Muscle layer of colon (tissue), 2 donors: ENCODE results near the gene HEATR9.

Experiments used
- H3K27ac ChIP-seq: one replicate; pipeline ENCODE4 v1.7.0; 2013; ENCODE audit warnings: low read depth, mild to moderate bottlenecking, low read length, moderate library complexity
- H3K27me3 ChIP-seq, 2 donors: one replicate each; pipeline ENCODE4 v1.7.0; 2013; ENCODE audit warnings: low read length in 2 of 2, mild to moderate bottlenecking in 2 of 2; ENCODE audit not compliant: insufficient read depth in 2 of 2, control insufficient read depth in 1 of 2
- H3K36me3 ChIP-seq: one replicate; pipeline ENCODE4 v1.7.0; 2013; ENCODE audit warnings: mild to moderate bottlenecking, low read length; ENCODE audit not compliant: insufficient read depth
- H3K4me1 ChIP-seq: one replicate; pipeline ENCODE4 v1.7.0; 2013; ENCODE audit warnings: mild to moderate bottlenecking, low read length; ENCODE audit not compliant: insufficient read depth
- H3K4me3 ChIP-seq, 2 donors: one replicate each; pipeline ENCODE4 v1.7.0; 2013; ENCODE audit warnings: low read length in 2 of 2, low read depth in 1 of 2, mild to moderate bottlenecking in 1 of 2, moderate library complexity in 1 of 2
- H3K9ac ChIP-seq: one replicate; pipeline ENCODE4 v1.7.0; 2013; ENCODE audit warnings: low read length
- H3K9me3 ChIP-seq: one replicate; pipeline ENCODE4 v1.7.0; 2013; ENCODE audit warnings: mild to moderate bottlenecking, low read length
- donor health status: abdominal sarcoma.
- donor health status: Adenocarcinoma of cecum.

Gene HEATR9

GRCh38 chr17:35892091-35893035 lies 23.7 kb upstream of the HEATR9 start:
- Histone ChIP-seq H3K36me3 (no peaks in the 10 kb centered on the region), H3K4me3 (no peak overlapping the region), H3K9ac (no peak overlapping the region), H3K9me3 (no peaks in the 10 kb centered on the region), H3K27me3 (no peaks in the 10 kb centered on the region), H3K4me1 (peaks cover 4% of the 10 kb centered on the region), H3K27ac (no peak overlapping the region)

GRCh38 chr17:35891269-35891668 lies 22.6 kb upstream of the HEATR9 start:
- H3K27me3 ChIP-seq, result no peaks in the 10 kb centered on the region
- no peaks in the 10 kb centered on the region for H3K9me3 ChIP-seq
- H3K27ac ChIP-seq, result no peak overlapping the region
- peaks cover 4% of the 10 kb centered on the region for H3K4me1 ChIP-seq
- H3K4me3 ChIP-seq, result no peak overlapping the region
- no peak overlapping the region for H3K9ac ChIP-seq
- no peaks in the 10 kb centered on the region for H3K36me3 ChIP-seq

- Histone ChIP-seq H3K27ac (no peak overlapping the region), H3K9ac (no peak overlapping the region), H3K36me3 (no peaks in the 10 kb centered on the region), H3K4me1 (peaks cover 4% of the 10 kb centered on the region), H3K4me3 (no peak overlapping the region), H3K27me3 (no peaks in the 10 kb centered on the region), H3K9me3 (no peaks in the 10 kb centered on the region)
Measured at GRCh38 chr17:35890774-35891155, 22.1 kb upstream of the HEATR9 start.

GRCh38 chr17:35889818-35890773 lies 21.4 kb upstream of the HEATR9 start:
- no peak overlapping the region for H3K27ac ChIP-seq
- H3K4me3 ChIP-seq, result no peak overlapping the region
- peaks cover 4% of the 10 kb centered on the region for H3K4me1 ChIP-seq
- no peaks in the 10 kb centered on the region for H3K36me3 ChIP-seq
- H3K9ac ChIP-seq, result no peak overlapping the region
- H3K9me3 ChIP-seq, result no peaks in the 10 kb centered on the region
- H3K27me3 ChIP-seq, result no peaks in the 10 kb centered on the region

GRCh38 chr17:35889241-35889640 lies 20.6 kb upstream of the HEATR9 start:
- no peak overlapping the region for H3K4me3 ChIP-seq

GRCh38 chr17:35879773-35880654 lies 11.3 kb upstream of the HEATR9 start, which contains the start of gene CCL5:
Gene CCL5, minus strand, starts transcription at chr17:35880360.
- Histone ChIP-seq H3K9ac (no peak within 1 kb of the TSS), H3K9me3 (no peaks in the 10 kb centered on the region), H3K4me1 (no peaks in the 10 kb centered on the region), H3K36me3 (no peaks in the 10 kb centered on the region), H3K27ac (no peak within 1 kb of the TSS), H3K4me3 (no peak within 1 kb of the TSS), H3K27me3 (no peaks in the 10 kb centered on the region)

More at GRCh38 chr17:35889241-35889640, 20.6 kb upstream of the HEATR9 start:
- Histone ChIP-seq H3K9me3 (no peaks in the 10 kb centered on the region), H3K36me3 (no peaks in the 10 kb centered on the region), H3K27ac (no peak overlapping the region), H3K27me3 (no peaks in the 10 kb centered on the region), H3K4me1 (peaks cover 4% of the 10 kb centered on the region), H3K9ac (no peak overlapping the region)

- Histone ChIP-seq H3K27ac (no peak overlapping the region), H3K9ac (no peak overlapping the region), H3K9me3 (no peaks in the 10 kb centered on the region), H3K4me3 (no peak overlapping the region), H3K36me3 (no peaks in the 10 kb centered on the region), H3K4me1 (no peaks in the 10 kb centered on the region), H3K27me3 (no peaks in the 10 kb centered on the region)
Measured at GRCh38 chr17:35878361-35878760, 9.7 kb upstream of the HEATR9 start.

GRCh38 chr17:35877345-35878029 lies 8.8 kb upstream of the HEATR9 start:
- no peaks in the 10 kb centered on the region for H3K36me3 ChIP-seq
- no peaks in the 10 kb centered on the region for H3K9me3 ChIP-seq
- no peak overlapping the region for H3K27ac ChIP-seq
- H3K4me1 ChIP-seq, result no peaks in the 10 kb centered on the region
- no peak overlapping the region for H3K9ac ChIP-seq
- H3K4me3 ChIP-seq, result no peak overlapping the region
- H3K27me3 ChIP-seq, result no peaks in the 10 kb centered on the region

- Histone ChIP-seq H3K36me3 (no peaks in the 10 kb centered on the region), H3K27ac (no peak overlapping the region), H3K27me3 (no peaks in the 10 kb centered on the region), H3K4me3 (no peak overlapping the region), H3K9me3 (no peaks in the 10 kb centered on the region), H3K4me1 (no peaks in the 10 kb centered on the region), H3K9ac (no peak overlapping the region)
Measured at GRCh38 chr17:35876534-35876933, 7.8 kb upstream of the HEATR9 start.

GRCh38 chr17:35875800-35876139 lies 7.1 kb upstream of the HEATR9 start:
- Histone ChIP-seq H3K4me3 (no peak overlapping the region), H3K27me3 (no peaks in the 10 kb centered on the region), H3K27ac (no peak overlapping the region), H3K36me3 (no peaks in the 10 kb centered on the region), H3K4me1 (no peaks in the 10 kb centered on the region), H3K9ac (no peak overlapping the region), H3K9me3 (no peaks in the 10 kb centered on the region)
